ENCODE results near the gene ASTN2.
"Not testable (repeated sequence)": the region's sequence is repeated elsewhere in the genome, so short reads cannot be mapped to it uniquely, and the experiment has no call there.

Gene ASTN2

DNA sequence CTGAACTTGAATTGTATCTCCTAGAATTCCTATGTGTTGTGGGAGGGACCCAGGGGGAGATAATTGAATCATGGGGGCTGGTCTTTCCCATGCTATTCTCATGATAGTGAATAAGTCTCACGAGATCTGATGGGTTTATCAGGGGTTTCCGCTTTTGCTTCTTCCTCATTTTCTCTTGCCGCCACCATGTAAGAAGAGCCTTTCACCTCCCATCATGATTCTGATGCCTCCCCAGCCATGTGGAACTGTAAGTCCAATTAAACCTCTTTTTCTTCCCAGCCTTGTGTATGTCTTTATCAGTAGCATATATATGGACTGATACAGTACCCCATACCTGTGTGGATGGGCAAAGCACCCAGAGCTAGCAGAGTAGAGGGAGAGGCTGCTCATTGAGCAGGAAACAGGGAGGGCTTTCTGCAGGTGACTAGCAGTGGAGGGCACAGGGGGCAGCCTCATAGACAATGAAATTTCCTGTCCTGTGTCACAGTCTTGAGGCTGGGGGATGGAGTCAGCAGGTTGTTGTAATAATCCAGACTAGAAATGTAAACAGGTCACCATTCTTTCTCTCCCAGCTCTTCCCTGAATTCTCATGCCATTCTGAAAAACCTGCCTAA is 496.9 kb downstream of the ASTN2 start:
- not testable (repeated sequence) for DNase-seq (ENCODE audit: low read depth)

DNA sequence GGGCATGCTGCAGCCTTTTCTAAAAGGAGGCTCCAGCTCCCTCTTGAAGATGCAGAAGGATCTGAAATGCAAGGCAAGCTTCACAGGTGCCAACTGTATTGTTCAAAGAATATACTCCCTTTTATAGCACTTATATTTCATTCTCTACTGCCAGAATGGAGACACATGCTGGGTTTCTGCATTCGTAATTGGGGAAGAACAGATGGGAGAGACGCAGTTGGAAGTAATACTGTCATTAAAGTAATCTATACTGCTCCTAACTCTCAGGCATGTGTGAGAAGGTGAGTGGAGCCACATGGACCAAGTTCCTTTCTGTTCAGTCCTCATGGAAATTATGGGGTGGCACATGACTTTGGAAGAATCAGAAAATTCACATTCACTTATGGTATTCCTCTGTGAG is 501.3 kb downstream of the ASTN2 start:
- no peak for DNase-seq (ENCODE audit: low read depth)

DNA sequence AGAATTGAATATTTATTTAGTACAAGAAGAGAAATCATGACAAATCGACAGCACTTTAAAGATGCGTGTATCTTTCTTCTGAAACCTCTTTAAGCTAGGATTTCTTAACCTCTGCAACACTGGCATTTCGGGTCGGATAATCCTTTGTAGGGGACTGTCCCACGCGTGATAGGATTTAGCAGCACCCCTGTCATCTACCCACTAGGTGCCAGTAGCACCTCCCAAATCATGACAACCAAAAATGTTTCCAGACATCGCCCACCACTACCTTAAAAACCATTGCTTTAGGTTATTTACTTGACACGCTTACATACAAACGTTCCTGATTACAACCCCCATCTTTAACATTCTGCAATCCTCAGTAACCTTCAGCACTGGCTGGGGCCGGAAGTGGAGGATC is 504.7 kb downstream of the ASTN2 start:
- no peak for DNase-seq (ENCODE audit: low read depth)

DNA sequence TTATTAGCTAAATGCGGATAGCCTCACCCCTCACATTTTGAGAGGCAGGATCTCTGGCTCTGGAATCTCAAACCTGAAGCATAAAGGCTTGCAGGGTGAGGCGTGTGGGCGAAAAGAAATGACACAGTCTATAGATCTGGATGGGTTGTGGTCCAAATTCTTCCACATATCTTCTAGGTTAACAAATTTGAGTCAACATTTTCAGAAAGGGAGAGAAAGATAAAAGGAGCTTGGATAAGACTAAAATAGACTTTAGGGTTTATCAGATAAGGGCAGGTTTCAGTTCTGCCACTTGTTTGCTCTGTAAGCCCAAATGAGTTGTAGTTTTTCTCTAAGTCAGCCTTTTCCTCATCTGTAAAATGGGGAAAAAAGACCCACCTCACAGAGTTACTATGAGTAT is 506.9 kb downstream of the ASTN2 start:
- DNase-seq (ENCODE audit: low read depth), result no peak

DNA sequence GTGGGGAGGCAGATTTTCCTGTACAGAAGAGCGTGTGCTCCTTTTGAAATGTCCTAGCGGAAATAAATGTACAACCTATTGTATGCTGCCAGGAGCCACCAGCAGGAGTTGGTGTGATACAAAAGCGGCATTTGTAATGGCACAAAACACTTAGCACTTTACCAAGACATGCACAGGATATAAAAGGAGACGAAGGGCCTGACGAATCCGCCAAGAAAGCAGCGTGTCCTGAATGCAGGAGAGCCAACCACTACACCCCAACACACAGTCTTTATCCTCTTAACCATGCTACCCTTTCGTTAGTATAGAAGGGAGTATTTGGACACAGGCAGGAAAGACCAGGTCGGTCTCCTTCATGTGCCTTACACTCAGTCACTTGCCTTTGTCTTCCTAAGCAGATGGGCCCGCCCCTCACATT is 509.7 kb downstream of the ASTN2 start:
- no peak for DNase-seq (ENCODE audit: low read depth)

DNA sequence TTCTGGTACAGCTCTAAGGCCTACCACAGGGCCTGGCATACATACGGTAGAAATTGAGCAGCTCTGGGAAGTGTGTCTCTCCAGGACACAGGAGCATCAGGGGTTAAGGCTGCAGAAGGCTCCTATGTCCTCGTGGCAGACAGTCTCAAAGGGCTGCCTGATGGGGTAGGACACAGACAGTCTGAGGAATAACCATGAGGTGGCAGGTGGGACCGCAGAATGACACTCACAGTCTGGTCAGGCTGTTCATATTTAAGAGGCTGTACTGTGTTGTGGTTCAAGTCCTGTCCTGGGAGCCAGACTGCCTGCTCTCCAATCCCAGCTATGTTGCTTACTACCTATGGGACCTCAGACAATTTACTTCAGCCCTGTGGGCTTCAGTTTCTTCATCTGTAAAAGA is 510.7 kb downstream of the ASTN2 start:
- DNase-seq (ENCODE audit: low read depth), result no peak

DNA sequence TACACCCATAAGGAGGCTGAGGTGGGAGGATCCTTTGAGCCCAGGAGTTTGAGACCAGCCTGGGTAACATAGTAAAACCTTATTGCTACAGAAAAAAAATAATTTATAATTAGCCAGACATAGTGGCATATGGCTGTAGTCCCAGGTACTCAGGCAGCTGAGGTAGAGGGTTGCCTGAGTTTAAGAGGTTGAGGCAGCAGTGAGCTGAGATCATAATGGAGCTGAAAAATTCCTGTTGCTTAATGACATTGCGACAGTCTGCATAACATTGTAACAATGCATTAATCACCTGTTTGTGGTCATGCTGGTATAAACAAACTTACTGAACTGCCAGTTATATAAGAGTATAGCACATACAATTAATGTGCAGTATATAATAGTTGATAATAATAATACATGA is 513.6 kb downstream of the ASTN2 start:
- DNase-seq (ENCODE audit: low read depth), result peak; percentile 20

DNA sequence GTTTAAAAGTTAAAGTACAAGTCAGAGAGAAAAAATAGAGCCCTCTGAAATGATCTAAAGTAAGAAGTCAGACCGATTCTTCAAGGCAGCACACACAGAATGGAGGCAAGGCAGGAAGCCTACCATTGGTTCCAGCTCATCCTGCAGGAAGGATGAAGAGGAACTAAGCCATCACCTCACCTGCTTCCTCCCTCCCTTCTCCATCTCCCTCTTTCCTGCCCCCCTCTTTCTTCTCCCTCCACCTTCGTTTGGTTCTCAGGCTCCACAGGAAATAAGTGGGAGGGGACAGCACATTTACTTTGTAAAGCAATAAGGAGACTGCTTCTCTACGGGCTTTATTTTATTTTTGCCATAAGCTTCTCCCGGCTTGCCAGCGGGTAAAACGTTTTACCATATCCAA is 514.3 kb downstream of the ASTN2 start:
- no peak for DNase-seq (ENCODE audit: low read depth)

DNA sequence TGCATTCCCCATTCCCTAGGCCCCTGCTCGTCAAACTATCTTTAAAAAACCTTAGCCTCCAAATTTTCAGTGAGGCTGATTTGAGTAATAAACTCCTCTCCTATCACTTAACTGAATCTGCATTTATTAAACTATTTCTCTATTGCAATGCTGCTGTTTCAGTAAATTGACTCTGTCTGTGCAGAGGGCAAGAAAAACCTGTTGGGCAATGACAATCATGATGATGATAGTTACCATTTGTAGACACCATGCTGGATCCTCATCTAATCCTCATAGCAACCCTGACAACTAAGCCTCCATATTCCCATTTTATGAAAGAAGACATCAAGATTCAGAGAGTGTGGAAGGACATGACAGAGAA is 514.9 kb downstream of the ASTN2 start:
- no peak for DNase-seq (ENCODE audit: low read depth)

DNA sequence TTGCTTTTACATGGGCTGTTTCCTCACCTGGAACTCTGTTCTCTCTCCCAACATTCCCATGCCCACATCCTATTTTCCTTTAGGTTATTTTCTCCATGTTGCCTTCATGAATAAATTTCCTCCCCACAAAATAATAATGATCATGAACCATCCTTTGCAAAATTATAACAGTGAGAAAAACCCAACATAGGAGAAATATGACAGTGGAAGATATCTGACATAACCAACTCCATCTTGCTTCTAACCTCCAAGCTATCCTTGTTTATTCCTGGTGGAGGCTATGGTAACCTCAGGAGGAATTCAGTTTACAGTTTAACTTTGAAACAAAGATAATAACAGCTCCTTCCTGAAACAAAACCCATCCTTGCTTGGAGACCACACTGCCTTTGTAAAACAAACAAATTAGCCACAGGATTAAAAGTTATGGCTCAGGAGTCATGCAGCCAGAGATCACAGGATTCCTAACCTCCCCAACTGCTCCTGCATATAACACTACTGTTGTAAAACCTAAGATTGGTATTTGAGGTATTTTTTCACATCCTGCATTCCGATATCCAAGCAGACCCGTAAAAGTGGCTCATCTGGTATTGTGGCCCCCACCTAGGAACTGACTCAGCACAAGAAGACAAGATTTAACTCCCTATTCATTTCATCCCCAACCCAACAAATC is 515.4 kb downstream of the ASTN2 start:
- peak; percentile 68 for DNase-seq (ENCODE audit: low read depth)

DNA sequence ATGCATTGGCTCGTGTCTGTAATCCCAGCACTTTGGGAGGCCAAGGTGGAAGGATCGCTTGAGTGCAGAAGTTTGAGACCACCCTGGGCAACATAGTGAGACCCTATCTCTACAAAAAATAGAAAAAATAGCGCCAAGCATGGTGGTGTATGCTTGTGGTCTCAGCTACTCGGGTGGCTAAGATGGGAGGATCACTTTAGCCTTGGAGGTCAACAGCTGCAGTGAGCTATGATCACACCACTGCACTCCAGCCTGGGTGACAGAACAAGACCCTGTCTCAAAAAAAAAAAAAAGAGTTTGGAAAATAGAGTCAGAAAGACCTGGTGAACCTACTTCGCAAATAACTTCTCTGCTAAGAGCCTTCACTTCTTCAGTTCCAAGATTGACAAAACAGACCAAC is 516.7 kb downstream of the ASTN2 start:
- DNase-seq (ENCODE audit: low read depth), result not testable (repeated sequence)

DNA sequence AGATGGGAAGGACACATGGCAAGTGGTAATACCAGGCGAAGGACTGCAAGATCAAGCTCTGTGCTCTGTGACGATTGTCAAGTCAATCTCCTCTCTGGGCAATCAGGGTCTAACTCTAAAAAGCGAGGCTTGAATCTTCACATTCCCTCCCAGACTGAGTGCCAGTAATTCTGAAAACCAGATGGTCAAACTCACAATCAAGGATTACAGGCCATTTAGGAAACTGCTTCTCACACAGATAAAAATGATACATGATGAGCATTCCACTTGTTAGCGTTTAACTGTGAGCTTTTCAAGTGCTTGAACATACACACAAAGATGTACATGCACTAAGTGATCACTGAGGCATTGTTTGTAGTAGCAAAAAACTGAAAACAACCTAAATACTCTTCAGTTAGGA is 517.7 kb downstream of the ASTN2 start:
- no peak for DNase-seq (ENCODE audit: low read depth)

DNA sequence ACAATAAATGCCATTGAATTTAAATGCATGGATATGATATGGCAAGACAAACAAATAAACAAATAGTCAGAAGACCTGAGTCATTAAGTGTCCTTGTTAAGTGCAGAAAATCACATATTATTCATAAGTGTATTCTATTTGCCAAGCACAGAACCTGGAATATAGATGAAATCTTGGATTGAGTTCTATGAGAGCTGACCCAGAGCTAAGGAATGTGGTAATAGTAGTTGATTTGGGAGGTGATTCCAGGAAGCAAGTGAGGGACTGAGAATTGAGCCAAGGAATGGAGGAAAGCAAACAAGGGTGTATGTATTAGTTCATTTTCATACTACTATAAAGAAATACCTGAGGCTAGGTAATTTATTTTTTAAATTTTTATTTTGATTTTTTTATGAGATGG is 518.9 kb downstream of the ASTN2 start:
- no peak for DNase-seq (ENCODE audit: low read depth)

DNA sequence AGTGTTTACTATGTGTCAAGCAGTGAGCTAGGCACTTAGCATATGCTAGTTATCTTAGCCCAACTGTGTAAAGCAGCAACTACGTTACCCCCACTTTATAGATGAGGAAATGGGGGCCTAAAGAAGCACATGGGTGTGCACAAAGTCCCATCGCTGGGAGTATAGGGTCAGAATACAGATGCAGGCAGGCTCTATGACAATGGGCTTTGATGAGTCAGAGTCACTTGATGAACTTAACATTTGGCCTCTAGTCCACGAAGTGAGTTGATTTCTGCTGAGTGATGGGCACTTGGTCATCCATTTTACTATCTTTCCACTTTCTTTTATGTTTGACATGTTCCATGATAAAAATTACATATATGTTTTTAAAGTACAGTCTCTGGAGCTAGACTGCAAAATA is 523.4 kb downstream of the ASTN2 start:
- DNase-seq (ENCODE audit: low read depth), result no peak

DNA sequence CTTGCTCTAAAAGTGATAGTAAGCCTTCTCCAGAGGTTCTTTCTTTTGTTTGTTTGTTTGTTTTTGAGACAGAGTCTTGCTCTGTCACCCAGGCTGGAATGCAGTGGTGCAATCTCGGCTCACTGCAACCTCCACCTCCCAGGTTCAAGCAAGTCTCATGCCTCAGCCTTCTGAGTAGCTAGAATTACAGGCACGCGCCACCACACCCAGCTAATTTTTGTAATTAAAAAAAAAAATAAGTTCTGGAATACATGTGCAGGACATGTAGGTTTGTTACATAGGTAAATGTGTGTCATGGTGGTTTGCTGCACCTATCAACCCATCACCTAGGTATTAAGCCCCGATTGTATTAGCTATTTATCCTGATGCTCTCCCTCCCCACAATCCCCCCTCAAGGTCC is 526.4 kb downstream of the ASTN2 start:
- DNase-seq (ENCODE audit: low read depth), result not testable (repeated sequence)

DNA sequence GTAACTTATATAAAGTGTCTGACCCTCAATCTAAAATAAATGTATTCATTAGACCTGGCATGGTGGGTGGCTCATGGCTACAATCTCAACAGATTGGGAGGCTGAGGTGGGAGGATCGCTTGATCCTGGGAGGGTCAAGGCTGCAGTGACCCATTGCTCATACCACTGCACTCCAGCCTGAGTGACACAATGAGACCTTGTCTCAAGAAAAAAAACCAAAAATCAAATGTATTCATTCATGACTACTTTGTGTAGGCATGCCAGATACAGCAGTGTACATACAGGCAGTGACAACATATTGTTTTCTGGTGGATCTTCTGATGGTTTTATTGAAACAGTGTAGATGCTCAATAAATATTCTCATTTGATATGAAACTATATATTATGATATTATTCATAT is 526.8 kb downstream of the ASTN2 start:
- no peak for DNase-seq (ENCODE audit: low read depth)

DNA sequence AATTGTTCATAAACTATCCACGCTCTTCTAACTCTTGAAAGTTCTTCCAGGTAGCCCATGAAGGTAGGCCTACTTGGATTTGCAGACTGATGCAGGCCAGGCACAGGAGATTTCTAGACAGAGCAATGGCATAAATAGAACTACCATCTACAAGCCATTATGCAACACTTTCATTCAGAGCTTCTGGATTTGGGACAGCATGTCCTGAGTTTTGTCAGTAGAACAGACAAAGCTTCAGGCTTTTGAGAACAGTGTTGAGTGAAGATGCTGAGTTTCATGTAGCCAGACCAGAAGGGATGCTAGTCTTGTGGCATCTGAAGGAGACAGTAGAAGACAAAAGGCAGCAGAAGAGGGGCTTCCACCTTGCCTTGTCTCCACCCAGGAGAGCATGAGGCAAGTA is 531.2 kb downstream of the ASTN2 start:
- no peak for DNase-seq (ENCODE audit: low read depth)

DNA sequence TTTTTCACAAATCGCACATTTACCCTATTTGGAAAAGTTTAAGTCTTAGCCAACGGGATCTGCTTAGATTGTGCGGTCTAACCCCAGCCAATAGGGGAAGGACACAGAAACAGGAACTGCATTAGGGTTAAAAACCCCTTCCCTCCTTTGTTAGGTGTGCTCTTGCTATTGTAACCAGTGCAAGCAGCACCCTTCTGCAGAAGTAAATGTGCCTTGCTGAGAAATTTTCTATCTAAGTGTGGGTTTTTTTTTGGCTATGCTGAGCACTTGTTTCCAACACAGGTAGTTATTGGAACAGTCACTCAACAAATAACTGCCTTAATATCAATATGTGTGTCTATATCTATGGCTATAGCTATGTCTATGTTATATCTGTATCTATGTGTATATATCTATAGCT is 537.8 kb downstream of the ASTN2 start:
- DNase-seq (ENCODE audit: low read depth), result no peak

DNA sequence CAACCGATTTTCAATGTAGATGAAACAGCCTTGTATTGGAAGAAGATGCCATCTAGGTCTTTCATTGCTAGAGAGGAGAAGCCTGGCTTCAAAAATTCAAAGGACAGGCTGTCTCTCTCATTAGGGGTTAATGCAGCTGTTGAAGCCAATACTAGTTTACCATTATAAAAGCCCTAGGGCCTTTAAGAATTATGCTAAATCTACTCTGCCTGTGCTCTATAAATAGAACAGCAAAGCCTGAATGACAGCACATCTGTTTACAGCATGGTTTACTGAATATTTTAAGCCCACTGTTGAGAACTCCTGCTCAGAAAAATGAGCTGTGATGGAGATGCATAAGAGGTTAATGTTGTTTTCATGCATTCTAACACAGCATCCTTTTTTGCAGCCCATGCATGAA is 539.3 kb downstream of the ASTN2 start:
- no peak for DNase-seq (ENCODE audit: low read depth)

DNA sequence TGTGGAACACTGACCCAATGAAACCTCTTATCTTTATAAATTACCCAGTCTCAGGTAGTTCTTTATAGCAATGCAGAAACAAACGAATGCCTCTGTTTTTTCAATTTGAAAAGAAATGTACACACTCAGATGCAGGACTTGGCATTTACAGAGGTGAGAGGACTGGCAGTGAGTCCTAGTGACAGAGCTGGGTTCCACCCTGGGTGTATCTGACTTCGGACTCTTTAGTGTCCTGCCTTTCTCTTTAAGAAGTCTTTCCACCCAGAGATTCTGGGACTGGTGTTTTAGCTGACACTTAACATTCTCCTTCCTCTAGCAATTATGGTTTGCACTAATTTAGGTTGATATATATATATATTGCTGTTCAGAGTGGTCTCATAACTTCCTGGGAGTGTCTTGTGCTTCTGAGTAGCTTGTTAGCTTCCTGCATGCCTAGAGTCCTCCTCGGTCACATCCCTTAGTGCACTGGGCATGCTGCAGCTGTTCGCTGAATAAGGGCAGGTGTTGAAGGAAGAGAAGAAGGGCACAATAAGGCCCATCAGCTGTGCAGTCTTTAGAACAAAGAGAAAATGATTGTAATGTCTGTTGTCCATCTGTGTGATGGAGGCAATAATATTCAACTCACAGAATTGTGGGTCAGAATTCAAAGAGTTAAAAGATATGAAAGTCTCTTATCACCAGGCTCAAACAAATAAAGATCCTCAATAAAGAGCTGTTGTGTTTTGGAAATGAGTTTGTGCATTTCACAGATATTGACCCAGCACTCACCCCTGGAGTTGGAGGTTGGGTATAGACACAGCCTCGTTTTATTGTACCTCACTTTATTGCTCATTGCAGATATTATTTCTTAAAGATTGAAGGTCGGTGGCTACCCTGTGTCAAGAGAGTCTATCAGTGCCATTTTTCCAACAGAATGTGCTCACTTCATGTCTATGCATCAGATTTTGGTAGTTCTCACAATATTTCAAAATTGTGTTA is 540.6 kb downstream of the ASTN2 start:
- no peak for DNase-seq (ENCODE audit: low read depth)

DNA sequence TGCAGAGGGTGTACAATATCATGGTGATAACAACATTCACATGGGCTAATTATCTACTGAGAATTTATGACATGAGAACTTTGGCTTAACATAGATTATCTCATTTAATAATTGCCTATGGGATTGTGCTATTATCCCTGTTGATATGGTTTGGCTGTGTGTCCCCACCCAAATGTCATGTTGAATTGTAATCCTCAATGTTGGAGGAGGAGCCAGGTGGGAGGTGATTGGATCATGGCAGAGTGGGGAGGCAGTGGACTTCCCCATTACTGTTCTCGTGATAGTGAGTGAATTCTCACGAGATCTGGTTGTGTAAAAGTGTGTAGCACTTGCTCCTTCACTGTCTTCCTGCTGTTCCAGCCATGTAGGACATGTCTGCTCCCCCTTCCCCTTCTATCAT is 541.4 kb downstream of the ASTN2 start:
- DNase-seq (ENCODE audit: low read depth), result no peak

DNA sequence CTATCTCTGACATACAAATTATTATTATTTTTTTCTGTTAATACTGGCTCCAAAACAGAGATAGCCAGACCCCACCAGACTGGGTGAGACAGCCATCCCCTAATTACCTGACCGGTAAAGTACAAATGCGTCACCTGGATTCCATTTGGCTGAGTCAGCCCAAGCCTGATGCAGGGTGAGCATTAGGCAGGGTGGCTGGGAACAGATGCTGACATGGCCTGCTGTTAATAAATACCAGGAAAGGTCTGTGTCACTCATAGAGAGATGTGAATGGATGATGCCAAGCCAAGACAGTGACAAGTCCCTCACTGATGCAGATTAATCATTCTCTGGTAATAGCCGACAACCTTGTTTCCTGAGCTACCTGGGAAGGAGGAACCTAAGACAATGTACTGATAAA is 544.3 kb downstream of the ASTN2 start:
- peak; percentile 0 for DNase-seq (ENCODE audit: low read depth)

DNA sequence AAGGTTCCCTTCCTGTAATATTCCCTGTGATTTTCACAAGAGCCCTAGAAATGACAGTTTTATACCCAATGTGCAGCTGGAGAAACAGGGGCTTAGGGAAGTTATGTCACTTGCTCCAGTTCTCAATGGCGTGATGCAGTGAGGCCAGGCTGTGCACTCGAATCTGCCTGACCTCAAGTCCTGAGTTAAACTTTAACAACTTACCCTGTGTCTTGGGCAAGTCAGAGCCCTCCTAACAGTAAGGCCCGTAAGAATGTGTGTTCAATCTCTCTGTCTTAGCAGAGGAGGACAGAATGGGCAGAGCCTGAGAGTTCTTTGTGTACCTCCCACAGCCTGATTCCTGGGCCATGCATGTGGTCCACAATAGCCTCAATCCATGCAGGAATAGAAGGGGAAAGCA is 546.7 kb downstream of the ASTN2 start:
- no peak for DNase-seq (ENCODE audit: low read depth)
